Activated CD8-positive, alpha-beta T cell treated with anti-CD3 and anti-CD28 coated beads for 36 hours (primary cell): Measurements from ENCODE around the gene OR56A1. TPM values are rescaled to one million over a fixed set of nuclear protein-coding genes. Genes with fewer than 3 reads are reported as not detected.

ENCODE experiments used
- ATAC-seq: fragments of 200-7000 bp; cut with Tn5 transposase; one replicate; pipeline ENCODE4 v1.10.0; 2021; ENCODE audit warnings: mild to moderate bottlenecking, moderate library complexity
- CTCF ChIA-PET: fragments of 350-600 bp; sonication (Branson Sonifier 250); formaldehyde crosslinking; loops from one replicate; lab custom pipeline; 2021; ENCODE audit warnings: antibody characterized with exemption; lab: Charles Lee
- POLR2A ChIA-PET: fragments of 350-600 bp; sonication (Branson Sonifier 250); formaldehyde crosslinking; loops from one replicate; lab custom pipeline; 2021; ENCODE audit warnings: antibody characterized with exemption; lab: Charles Lee
- DNase-seq: peaks from one replicate; pipeline ENCODE4 v3.0.0-alpha.2; 2020
- H3K27ac Mint-ChIP-seq: one replicate; pipeline ENCODE4 v1.8.0; 2021; ENCODE audit warnings: mild to moderate bottlenecking, mixed read lengths
- H3K27me3 Mint-ChIP-seq: one replicate; pipeline ENCODE4 v1.8.0; 2021; ENCODE audit warnings: mixed read lengths
- H3K36me3 Mint-ChIP-seq: one replicate; pipeline ENCODE4 v1.8.0; 2021; ENCODE audit warnings: low read depth, mixed read lengths
- H3K4me1 Mint-ChIP-seq: one replicate; pipeline ENCODE4 v1.8.0; 2021; ENCODE audit warnings: low read depth, mixed read lengths
- H3K4me3 Mint-ChIP-seq: one replicate; pipeline ENCODE4 v1.8.0; 2021; ENCODE audit warnings: mild to moderate bottlenecking, moderate library complexity, mixed read lengths
- H3K9me3 Mint-ChIP-seq: one replicate; pipeline ENCODE4 v1.8.0; 2021; ENCODE audit warnings: mixed read lengths
- CTCF ChIP-seq: fragments of 200-600 bp; IDR thresholded peaks from one replicate; pipeline ENCODE4 v1.8.0; 2022; ENCODE audit warnings: antibody characterized with exemption, mild to moderate bottlenecking
- intact Hi-C: fragments of 100-400 bp; cut with micrococcal nuclease; formaldehyde crosslinking; loops from one replicate; pipeline ENCODE4 v1.10.0; 2022
- total RNA-seq, 2 experiments: library from RNA; stranded (reverse); gene quantifications; one replicate each; pipeline ENCODE4 v1.2.3, GENCODE V29; 2021

Gene OR56A1
- total RNA-seq, 2 experiments from 2014 or later = not detected

DNA sequence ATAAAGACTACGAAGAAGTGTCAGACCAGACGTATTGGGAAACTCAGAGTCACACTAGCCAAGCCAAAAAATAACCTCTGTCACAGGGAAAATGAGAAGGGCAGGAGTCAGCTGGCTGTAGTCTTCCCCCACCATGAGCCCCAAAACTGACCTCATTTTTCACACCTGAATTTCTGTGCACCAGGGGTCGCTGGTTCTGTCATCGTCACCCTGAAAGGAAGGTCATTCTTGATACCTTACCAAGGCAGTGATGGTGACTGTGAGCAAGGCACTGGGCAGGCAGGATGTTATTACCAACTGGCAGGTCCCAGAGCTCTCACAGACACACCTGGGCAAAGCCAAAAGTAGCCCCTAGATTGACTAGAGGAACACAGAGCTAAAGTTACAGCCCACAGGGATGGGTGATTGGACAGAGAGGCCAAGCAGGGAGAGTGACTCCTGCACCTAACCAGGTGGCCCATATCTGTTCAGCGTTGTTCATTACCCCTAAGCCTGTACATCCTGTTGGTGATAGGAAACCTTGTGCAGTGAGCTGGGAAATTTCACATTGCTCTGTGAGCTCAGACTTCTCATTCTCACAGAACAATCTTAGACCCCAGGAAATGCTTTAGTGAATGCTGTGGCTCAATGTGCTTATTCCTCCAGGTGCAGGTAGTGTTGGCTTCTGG is 32.3 kb upstream of the OR56A1 start:
- no peak for DNase-seq
- H3K9me3 Mint-ChIP-seq = no peaks in the 10 kb centered on the region

GRCh38 chr11:6061475-6061874 is 30.9 kb upstream of the OR56A1 start:
- H3K9me3 Mint-ChIP-seq = no peaks in the 10 kb centered on the region
- DNase-seq (no peak), ATAC-seq (no peak)
- CTCF ChIA-PET = no interaction called here
- H3K27ac Mint-ChIP-seq = no peak overlapping the region
- H3K4me3 Mint-ChIP-seq = no peak overlapping the region
- H3K36me3 Mint-ChIP-seq = no peaks in the 10 kb centered on the region
- no peaks in the 10 kb centered on the region for H3K4me1 Mint-ChIP-seq
- no peak for TF ChIP-seq CTCF
- intact Hi-C loops = no loop called here
- H3K27me3 Mint-ChIP-seq = peaks cover 8% of the 10 kb centered on the region
- POLR2A ChIA-PET = no interaction called here

More for the DNA sequence above, 32.3 kb upstream of the OR56A1 start:
- no peak for TF ChIP-seq CTCF
- ChIA-PET CTCF (no interaction called here), POLR2A (interaction anchor here (0.5 kb wide), 1 partner anchor 252 kb away, joined by 3 read pairs; no protein-coding TSS in a partner anchor)
- no peak overlapping the region for H3K27ac Mint-ChIP-seq
- ATAC-seq = no peak
- H3K4me3 Mint-ChIP-seq = no peak overlapping the region
- no peaks in the 10 kb centered on the region for H3K4me1 Mint-ChIP-seq
- intact Hi-C loops = no loop called here
- peaks cover 8% of the 10 kb centered on the region for H3K27me3 Mint-ChIP-seq
- H3K36me3 Mint-ChIP-seq = no peaks in the 10 kb centered on the region

DNA sequence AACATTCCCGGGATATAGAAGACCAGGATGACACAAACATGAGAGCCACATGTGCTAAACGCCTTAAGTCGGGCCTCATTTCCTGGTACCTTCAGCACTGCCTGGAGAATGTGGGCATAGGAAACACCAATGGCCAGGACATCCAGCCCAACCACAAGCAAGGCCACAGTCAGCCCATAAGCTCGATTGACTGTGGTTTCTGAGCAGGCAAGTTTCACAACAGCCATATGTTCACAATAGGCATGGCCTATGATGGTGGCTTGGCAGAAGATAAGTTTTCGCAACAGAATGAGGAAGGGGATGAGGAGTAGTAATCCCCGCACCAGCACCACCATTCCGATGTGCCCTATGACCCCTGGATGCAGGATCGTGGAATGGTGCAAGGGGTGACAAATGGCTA is 26.9 kb upstream of the OR56A1 start:
- intact Hi-C loops = no loop called here
- Mint-ChIP-seq H3K27me3 (peaks cover 8% of the 10 kb centered on the region), H3K4me1 (no peaks in the 10 kb centered on the region), H3K36me3 (no peaks in the 10 kb centered on the region), H3K9me3 (no peaks in the 10 kb centered on the region), H3K4me3 (no peak overlapping the region), H3K27ac (no peak overlapping the region)
- ATAC-seq (no peak), DNase-seq (no peak)
- ChIA-PET CTCF (no interaction called here), POLR2A (no interaction called here)
- TF ChIP-seq CTCF = no peak

DNA sequence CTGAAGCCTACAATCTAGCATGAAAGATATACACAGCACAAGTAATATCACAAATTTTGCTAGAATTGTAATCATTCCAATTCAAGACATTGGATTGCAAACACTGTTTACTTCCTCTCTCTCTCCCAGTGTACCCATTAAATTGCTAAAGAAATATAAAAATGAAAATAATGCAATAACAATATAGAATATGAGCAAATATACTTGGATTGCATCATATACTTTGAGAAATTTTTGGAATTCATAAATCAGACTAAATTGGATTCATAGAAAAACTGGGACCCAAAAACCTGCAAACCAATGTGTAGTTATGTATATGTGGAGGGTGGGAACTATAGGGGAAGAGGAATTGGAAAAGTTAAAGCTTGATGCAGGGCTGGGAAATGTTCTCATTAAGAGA is 25.0 kb upstream of the OR56A1 start:
- no peak for TF ChIP-seq CTCF
- Mint-ChIP-seq H3K36me3 (no peaks in the 10 kb centered on the region), H3K27ac (no peak overlapping the region), H3K4me3 (no peak overlapping the region), H3K9me3 (no peaks in the 10 kb centered on the region), H3K27me3 (peaks cover 4% of the 10 kb centered on the region), H3K4me1 (no peaks in the 10 kb centered on the region)
- DNase-seq (no peak), ATAC-seq (no peak)
- CTCF ChIA-PET = no interaction called here
- intact Hi-C loops = no loop called here
- POLR2A ChIA-PET = no interaction called here

- Mint-ChIP-seq H3K36me3 (no peaks in the 10 kb centered on the region), H3K4me3 (no peak overlapping the region), H3K9me3 (no peaks in the 10 kb centered on the region), H3K27me3 (peaks cover 4% of the 10 kb centered on the region), H3K27ac (no peak overlapping the region), H3K4me1 (no peaks in the 10 kb centered on the region)
- no peak for TF ChIP-seq CTCF
- CTCF ChIA-PET = no interaction called here
- ATAC-seq (no peak), DNase-seq (no peak)
- POLR2A ChIA-PET = no interaction called here
- intact Hi-C loops = no loop called here
Measured at GRCh38 chr11:6052374-6052773, 21.8 kb upstream of the OR56A1 start.
